Vagina (tissue), 2 donors: ENCODE results near the gene TBXAS1. TPM values are rescaled to one million over a fixed set of nuclear protein-coding genes. Genes with fewer than 3 reads are reported as not detected.

ENCODE experiments used
- DNase-seq, 2 donors: peaks; one replicate each; pipeline ENCODE4 v3.0.0-alpha.2; 2017; ENCODE audit errors: extremely low spot score in 2 of 2
- H3K27ac ChIP-seq: fragments of 200-600 bp; sonication (generic); one replicate; pipeline ENCODE4 v1.5.1; 2019
- H3K27me3 ChIP-seq: fragments of 200-600 bp; sonication (generic); one replicate; pipeline ENCODE4 v1.5.1; 2019
- H3K36me3 ChIP-seq, 2 donors: fragments of 200-600 bp; sonication (generic); one replicate each; pipeline ENCODE4 v1.5.1; 2017 to 2019
- H3K4me1 ChIP-seq: fragments of 200-600 bp; sonication (generic); one replicate; pipeline ENCODE4 v1.5.1; 2019
- H3K4me3 ChIP-seq, 2 donors: fragments of 200-600 bp; sonication (generic); 1 replicate in 1 of 2; 2 replicates in 1 of 2; pipeline ENCODE4 v1.5.1; 2016 to 2019
- H3K9me3 ChIP-seq: fragments of 200-600 bp; sonication (generic); one replicate; pipeline ENCODE4 v1.5.1; 2019
- CTCF ChIP-seq, 3 experiments: fragments of 450-650 bp in 2 of 3; fragments of 200-600 bp in 1 of 3; sonication (generic) in 1 of 3; IDR thresholded peaks; one replicate each; pipeline ENCODE4 v1.5.1; 2017 to 2019; ENCODE audit warnings: antibody characterized with exemption in 3 of 3, mild to moderate bottlenecking in 2 of 3, moderate library complexity in 2 of 3
- POLR2A ChIP-seq, 2 donors: fragments of 450-650 bp; IDR thresholded peaks; one replicate each; pipeline ENCODE4 v1.6.1; 2017; ENCODE audit warnings: antibody characterized with exemption in 2 of 2, mild to moderate bottlenecking in 2 of 2, moderate library complexity in 2 of 2
- POLR2AphosphoS5 ChIP-seq, 2 donors: sonication (generic); formaldehyde crosslinking; IDR thresholded peaks; one replicate each; pipeline ENCODE4 v1.9.0; 2017; ENCODE audit warnings: antibody characterized with exemption in 2 of 2, mild to moderate bottlenecking in 2 of 2, low read depth in 1 of 2; ENCODE audit not compliant: insufficient read depth in 1 of 2
- intact Hi-C: fragments of 100-400 bp; cut with DNase I; formaldehyde crosslinking; loops from one replicate; pipeline ENCODE4 v1.15.1; 2023
- total RNA-seq: library from RNA; depleted of rRNA; stranded (reverse); fragments of >200 nt; gene quantifications from one replicate; pipeline ENCODE4 v1.2.3, GENCODE V29; 2016

Gene TBXAS1
- total RNA-seq, 1 donor from 2014 or later: 18.4 TPM

GRCh38 chr7:140017034-140017433, 188.0 kb downstream of the TBXAS1 start:
- no peak overlapping the region for H3K4me3 ChIP-seq
- intact Hi-C loops: no loop called here
- no peaks in the 10 kb centered on the region for H3K27me3 ChIP-seq
- no peak for DNase-seq
- no peaks in the 10 kb centered on the region for H3K36me3 ChIP-seq
- no peak for TF ChIP-seq POLR2A (IDR thresholded peaks at IDR 0.05)
- no peak for TF ChIP-seq CTCF (IDR thresholded peaks at IDR 0.05)
- no peak for TF ChIP-seq POLR2AphosphoS5 (IDR thresholded peaks at IDR 0.05; ENCODE audit: insufficient read depth in 1 of 2, low read depth in 1 of 2)
- no peaks in the 10 kb centered on the region for H3K4me1 ChIP-seq
- H3K9me3 ChIP-seq: no peaks in the 10 kb centered on the region
- H3K27ac ChIP-seq: no peak overlapping the region

- no peak overlapping the region for H3K4me3 ChIP-seq
- no peak for DNase-seq
- TF ChIP-seq POLR2A (IDR thresholded peaks at IDR 0.05) (no peak), POLR2AphosphoS5 (IDR thresholded peaks at IDR 0.05; ENCODE audit: insufficient read depth in 1 of 2, low read depth in 1 of 2) (no peak), CTCF (IDR thresholded peaks at IDR 0.05) (no peak)
- intact Hi-C loops: no loop called here
- no peaks in the 10 kb centered on the region for H3K27me3 ChIP-seq
- H3K4me1 ChIP-seq: no peaks in the 10 kb centered on the region
- H3K36me3 ChIP-seq: no peaks in the 10 kb centered on the region
- no peak overlapping the region for H3K27ac ChIP-seq
- H3K9me3 ChIP-seq: no peaks in the 10 kb centered on the region
Measured at GRCh38 chr7:140017543-140017942, 188.5 kb downstream of the TBXAS1 start.

GRCh38 chr7:140018125-140019043, 189.3 kb downstream of the TBXAS1 start:
- Histone ChIP-seq H3K36me3 (peaks cover 0 to 4% of the 10 kb centered on the region in 2 donors), H3K4me1 (no peaks in the 10 kb centered on the region), H3K27me3 (no peaks in the 10 kb centered on the region), H3K27ac (no peak overlapping the region), H3K4me3 (no peak overlapping the region), H3K9me3 (no peaks in the 10 kb centered on the region)
- intact Hi-C loops: no loop called here
- TF ChIP-seq CTCF (IDR thresholded peaks at IDR 0.05): no peak
- TF ChIP-seq POLR2AphosphoS5 (IDR thresholded peaks at IDR 0.05; ENCODE audit: insufficient read depth in 1 of 2, low read depth in 1 of 2): no peak
- TF ChIP-seq POLR2A (IDR thresholded peaks at IDR 0.05): no peak
- DNase-seq: no peak

- DNase-seq: no peak
- no peaks in the 10 kb centered on the region for H3K4me1 ChIP-seq
- no peaks in the 10 kb centered on the region for H3K9me3 ChIP-seq
- TF ChIP-seq POLR2AphosphoS5 (IDR thresholded peaks at IDR 0.05; ENCODE audit: insufficient read depth in 1 of 2, low read depth in 1 of 2): no peak
- TF ChIP-seq POLR2A (IDR thresholded peaks at IDR 0.05): no peak
- no peak for TF ChIP-seq CTCF (IDR thresholded peaks at IDR 0.05)
- H3K4me3 ChIP-seq: no peak overlapping the region
- H3K36me3 ChIP-seq: peaks cover 0 to 10% of the 10 kb centered on the region in 2 donors
- H3K27me3 ChIP-seq: no peaks in the 10 kb centered on the region
- intact Hi-C loops: no loop called here
- H3K27ac ChIP-seq: no peak overlapping the region
Measured at GRCh38 chr7:140019172-140019571, 190.1 kb downstream of the TBXAS1 start.

GRCh38 chr7:140019606-140020005, 190.5 kb downstream of the TBXAS1 start:
- no peaks in the 10 kb centered on the region for H3K27me3 ChIP-seq
- intact Hi-C loops: no loop called here
- no peak for DNase-seq
- no peak overlapping the region for H3K4me3 ChIP-seq
- H3K27ac ChIP-seq: no peak overlapping the region
- TF ChIP-seq POLR2A (IDR thresholded peaks at IDR 0.05) (no peak), CTCF (IDR thresholded peaks at IDR 0.05) (no peak), POLR2AphosphoS5 (IDR thresholded peaks at IDR 0.05; ENCODE audit: insufficient read depth in 1 of 2, low read depth in 1 of 2) (no peak)
- H3K36me3 ChIP-seq: peaks cover 0 to 11% of the 10 kb centered on the region in 2 donors
- H3K9me3 ChIP-seq: no peaks in the 10 kb centered on the region
- H3K4me1 ChIP-seq: no peaks in the 10 kb centered on the region
